Measurements from ENCODE around the gene ARHGAP24. TPM values are rescaled to one million over a fixed set of nuclear protein-coding genes. Genes with fewer than 3 reads are reported as not detected.

The ARHGAP24 gene
- total and polyA plus RNA-seq, 7 donors: 0.46 to 40.4 (median 23.1) TPM

GRCh38 chr4:85761803-85762528, 287.0 kb downstream of the ARHGAP24 start:
- WGBS, 2 donors: 43 to 54% methylated on average over 7 of the region's 7 CpGs
- Histone ChIP-seq H3K4me3 (no peak overlapping the region), H3K36me3 (no peaks in the 10 kb centered on the region), H3K4me1 (peaks cover 0 to 16% (median 11%) of the 10 kb centered on the region in 4 donors), H3K27me3 (no peaks in the 10 kb centered on the region), H3K27ac (peak overlapping the region in 3 of 4 donors; percentile 7 to 69 (median 38)), H3K9me3 (no peaks in the 10 kb centered on the region)
- peak; percentile 69 for DNase-seq
- intact Hi-C loops (cut with DNase I): no loop called here
- TF ChIP-seq POLR2AphosphoS5 (IDR thresholded peaks at IDR 0.05) (peak in 1 of 4 donors; percentile 13), EP300 (IDR thresholded peaks at IDR 0.05) (no peak), CTCF (IDR thresholded peaks at IDR 0.05) (no peak), POLR2A (IDR thresholded peaks at IDR 0.05) (no peak)

- TF ChIP-seq POLR2AphosphoS5 (IDR thresholded peaks at IDR 0.05) (no peak), EP300 (IDR thresholded peaks at IDR 0.05) (no peak), CTCF (IDR thresholded peaks at IDR 0.05) (no peak), POLR2A (IDR thresholded peaks at IDR 0.05) (no peak)
- no peaks in the 10 kb centered on the region for H3K9me3 ChIP-seq
- H3K27me3 ChIP-seq: no peaks in the 10 kb centered on the region
- H3K27ac ChIP-seq: peak overlapping the region in 3 of 4 donors; percentile 7 to 69 (median 38)
- no peaks in the 10 kb centered on the region for H3K36me3 ChIP-seq
- H3K4me3 ChIP-seq: no peak overlapping the region
- H3K4me1 ChIP-seq: peaks cover 0 to 16% (median 11%) of the 10 kb centered on the region in 4 donors
- DNase-seq: no peak
- WGBS, 2 donors: 79 to 83% methylated on average over 2 of the region's 2 CpGs
- intact Hi-C loops (cut with DNase I): no loop called here
Measured at GRCh38 chr4:85762529-85762871, 287.6 kb downstream of the ARHGAP24 start.

GRCh38 chr4:85763202-85763601, 288.3 kb downstream of the ARHGAP24 start:
- WGBS, 2 donors: 36 to 43% methylated on average over 2 of the region's 2 CpGs
- TF ChIP-seq POLR2AphosphoS5 (IDR thresholded peaks at IDR 0.05) (no peak), EP300 (IDR thresholded peaks at IDR 0.05) (no peak), CTCF (IDR thresholded peaks at IDR 0.05) (no peak), POLR2A (IDR thresholded peaks at IDR 0.05) (no peak)
- peak overlapping the region in 1 of 4 donors; percentile 69 for H3K27ac ChIP-seq
- H3K36me3 ChIP-seq: no peaks in the 10 kb centered on the region
- H3K4me3 ChIP-seq: no peak overlapping the region
- peaks cover 0 to 16% (median 11%) of the 10 kb centered on the region in 4 donors for H3K4me1 ChIP-seq
- H3K9me3 ChIP-seq: no peaks in the 10 kb centered on the region
- no peaks in the 10 kb centered on the region for H3K27me3 ChIP-seq
- DNase-seq: no peak
- intact Hi-C loops (cut with DNase I): no loop called here

GRCh38 chr4:85767649-85768048, 292.7 kb downstream of the ARHGAP24 start:
- no peak for TF ChIP-seq EP300 (IDR thresholded peaks at IDR 0.05)
- TF ChIP-seq POLR2A (IDR thresholded peaks at IDR 0.05): no peak
- no peak for TF ChIP-seq POLR2AphosphoS5 (IDR thresholded peaks at IDR 0.05)
- Histone ChIP-seq H3K27ac (no peak overlapping the region), H3K9me3 (no peaks in the 10 kb centered on the region), H3K36me3 (no peaks in the 10 kb centered on the region), H3K4me1 (peaks cover 0 to under 1% (median 0%) of the 10 kb centered on the region in 4 donors), H3K4me3 (no peak overlapping the region), H3K27me3 (no peaks in the 10 kb centered on the region)
- intact Hi-C loops (cut with DNase I): no loop called here
- 86 to 88% methylated on average over 1 of the region's 1 CpG for WGBS, 2 donors
- no peak for DNase-seq

GRCh38 chr4:85769009-85769408, 294.1 kb downstream of the ARHGAP24 start:
- H3K36me3 ChIP-seq: no peaks in the 10 kb centered on the region
- 94 to 95% methylated on average over 2 of the region's 2 CpGs for WGBS, 2 donors
- intact Hi-C loops (cut with DNase I): no loop called here
- H3K27me3 ChIP-seq: no peaks in the 10 kb centered on the region
- no peak for DNase-seq
- H3K9me3 ChIP-seq: no peaks in the 10 kb centered on the region
- H3K4me3 ChIP-seq: no peak overlapping the region
- H3K27ac ChIP-seq: no peak overlapping the region
- H3K4me1 ChIP-seq: no peaks in the 10 kb centered on the region
- TF ChIP-seq POLR2A (IDR thresholded peaks at IDR 0.05) (no peak), CTCF (IDR thresholded peaks at IDR 0.05) (no peak), POLR2AphosphoS5 (IDR thresholded peaks at IDR 0.05) (no peak), EP300 (IDR thresholded peaks at IDR 0.05) (no peak)
